ENCODE results near the gene C19orf12.

DNA sequence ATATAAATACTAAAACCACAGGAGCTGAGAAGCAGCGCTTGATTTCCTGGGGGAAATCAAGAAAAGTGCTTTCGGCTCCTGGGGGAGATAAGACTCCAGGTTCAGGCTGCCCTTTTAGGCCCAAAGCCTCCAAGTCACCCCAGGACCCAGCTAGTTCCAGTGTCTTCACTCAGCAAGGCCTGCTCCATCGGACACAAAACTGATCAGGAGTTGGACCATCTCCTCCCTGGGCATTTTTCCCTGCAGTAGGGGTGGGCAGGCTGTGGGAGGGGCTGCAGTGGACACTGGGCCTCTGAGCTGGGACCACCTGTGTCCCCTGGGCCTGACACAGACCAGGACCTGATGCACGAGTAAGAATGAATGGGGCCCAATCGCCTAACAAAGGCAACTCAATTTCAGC is 15.2 kb downstream of the C19orf12 start:
- TF ChIP-seq, protein P1, sequence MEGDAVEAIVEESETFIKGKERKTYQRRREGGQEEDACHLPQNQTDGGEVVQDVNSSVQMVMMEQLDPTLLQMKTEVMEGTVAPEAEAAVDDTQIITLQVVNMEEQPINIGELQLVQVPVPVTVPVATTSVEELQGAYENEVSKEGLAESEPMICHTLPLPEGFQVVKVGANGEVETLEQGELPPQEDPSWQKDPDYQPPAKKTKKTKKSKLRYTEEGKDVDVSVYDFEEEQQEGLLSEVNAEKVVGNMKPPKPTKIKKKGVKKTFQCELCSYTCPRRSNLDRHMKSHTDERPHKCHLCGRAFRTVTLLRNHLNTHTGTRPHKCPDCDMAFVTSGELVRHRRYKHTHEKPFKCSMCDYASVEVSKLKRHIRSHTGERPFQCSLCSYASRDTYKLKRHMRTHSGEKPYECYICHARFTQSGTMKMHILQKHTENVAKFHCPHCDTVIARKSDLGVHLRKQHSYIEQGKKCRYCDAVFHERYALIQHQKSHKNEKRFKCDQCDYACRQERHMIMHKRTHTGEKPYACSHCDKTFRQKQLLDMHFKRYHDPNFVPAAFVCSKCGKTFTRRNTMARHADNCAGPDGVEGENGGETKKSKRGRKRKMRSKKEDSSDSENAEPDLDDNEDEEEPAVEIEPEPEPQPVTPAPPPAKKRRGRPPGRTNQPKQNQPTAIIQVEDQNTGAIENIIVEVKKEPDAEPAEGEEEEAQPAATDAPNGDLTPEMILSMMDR (IDR thresholded peaks at IDR 0.05; ENCODE audit: low read length): no peak
- no peak for TF ChIP-seq EZH2 (optimal IDR thresholded peaks at IDR 0.05; ENCODE audit: low read depth, low read length)
- no peak for TF ChIP-seq EZH2phosphoT487 (IDR thresholded peaks at IDR 0.05; ENCODE audit: low read length)
